ENCODE data around the gene CYFIP1. TPM values are rescaled to one million over a fixed set of nuclear protein-coding genes. Genes with fewer than 3 reads are reported as not detected.

The CYFIP1 gene
- total RNA-seq, 1 donor from 2014 or later: 104 TPM

DNA sequence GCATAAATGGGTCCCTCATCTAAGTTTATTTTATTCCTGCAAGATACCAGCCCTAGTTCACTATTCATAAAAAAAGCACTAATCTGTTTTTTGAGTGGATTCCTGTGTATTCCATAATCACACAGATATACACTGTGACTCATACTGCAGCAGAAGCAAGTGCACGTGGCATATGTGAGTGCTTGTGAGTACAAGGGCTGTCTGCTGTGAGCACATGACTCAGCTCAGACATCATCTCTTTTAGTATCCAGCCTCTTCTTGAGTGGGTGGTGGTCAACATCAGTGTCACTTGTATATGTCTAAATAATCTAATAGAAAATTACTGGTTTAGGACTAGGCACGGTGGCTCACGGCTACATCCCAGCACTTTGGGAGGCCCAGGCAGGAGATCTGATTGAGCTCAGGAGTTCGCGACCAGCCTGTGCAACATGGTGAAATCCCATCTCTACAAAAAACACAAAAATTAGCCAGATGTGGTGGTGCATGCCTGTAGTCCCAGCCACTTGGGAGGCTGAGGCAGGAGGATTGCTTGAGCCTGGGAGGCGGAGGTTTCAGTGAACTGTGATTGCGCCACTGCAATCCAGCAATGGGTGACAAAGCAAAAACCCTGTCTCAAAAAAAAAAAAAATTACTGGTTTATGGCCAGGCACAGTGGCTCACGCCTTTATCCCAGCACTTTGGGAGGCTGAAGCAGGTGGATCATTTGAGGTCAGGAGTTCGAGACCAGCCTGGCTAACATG is 91.9 kb downstream of the CYFIP1 start:
- TF ChIP-seq, protein P1, sequence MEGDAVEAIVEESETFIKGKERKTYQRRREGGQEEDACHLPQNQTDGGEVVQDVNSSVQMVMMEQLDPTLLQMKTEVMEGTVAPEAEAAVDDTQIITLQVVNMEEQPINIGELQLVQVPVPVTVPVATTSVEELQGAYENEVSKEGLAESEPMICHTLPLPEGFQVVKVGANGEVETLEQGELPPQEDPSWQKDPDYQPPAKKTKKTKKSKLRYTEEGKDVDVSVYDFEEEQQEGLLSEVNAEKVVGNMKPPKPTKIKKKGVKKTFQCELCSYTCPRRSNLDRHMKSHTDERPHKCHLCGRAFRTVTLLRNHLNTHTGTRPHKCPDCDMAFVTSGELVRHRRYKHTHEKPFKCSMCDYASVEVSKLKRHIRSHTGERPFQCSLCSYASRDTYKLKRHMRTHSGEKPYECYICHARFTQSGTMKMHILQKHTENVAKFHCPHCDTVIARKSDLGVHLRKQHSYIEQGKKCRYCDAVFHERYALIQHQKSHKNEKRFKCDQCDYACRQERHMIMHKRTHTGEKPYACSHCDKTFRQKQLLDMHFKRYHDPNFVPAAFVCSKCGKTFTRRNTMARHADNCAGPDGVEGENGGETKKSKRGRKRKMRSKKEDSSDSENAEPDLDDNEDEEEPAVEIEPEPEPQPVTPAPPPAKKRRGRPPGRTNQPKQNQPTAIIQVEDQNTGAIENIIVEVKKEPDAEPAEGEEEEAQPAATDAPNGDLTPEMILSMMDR (conservative IDR thresholded peaks at IDR 0.05; ENCODE audit: low read depth, low read length): no peak
- no peak overlapping the region for H3K4me3 ChIP-seq (ENCODE audit: low read depth, low read length)
- DNase-seq (ENCODE audit: low read depth): peak; percentile 65

DNA sequence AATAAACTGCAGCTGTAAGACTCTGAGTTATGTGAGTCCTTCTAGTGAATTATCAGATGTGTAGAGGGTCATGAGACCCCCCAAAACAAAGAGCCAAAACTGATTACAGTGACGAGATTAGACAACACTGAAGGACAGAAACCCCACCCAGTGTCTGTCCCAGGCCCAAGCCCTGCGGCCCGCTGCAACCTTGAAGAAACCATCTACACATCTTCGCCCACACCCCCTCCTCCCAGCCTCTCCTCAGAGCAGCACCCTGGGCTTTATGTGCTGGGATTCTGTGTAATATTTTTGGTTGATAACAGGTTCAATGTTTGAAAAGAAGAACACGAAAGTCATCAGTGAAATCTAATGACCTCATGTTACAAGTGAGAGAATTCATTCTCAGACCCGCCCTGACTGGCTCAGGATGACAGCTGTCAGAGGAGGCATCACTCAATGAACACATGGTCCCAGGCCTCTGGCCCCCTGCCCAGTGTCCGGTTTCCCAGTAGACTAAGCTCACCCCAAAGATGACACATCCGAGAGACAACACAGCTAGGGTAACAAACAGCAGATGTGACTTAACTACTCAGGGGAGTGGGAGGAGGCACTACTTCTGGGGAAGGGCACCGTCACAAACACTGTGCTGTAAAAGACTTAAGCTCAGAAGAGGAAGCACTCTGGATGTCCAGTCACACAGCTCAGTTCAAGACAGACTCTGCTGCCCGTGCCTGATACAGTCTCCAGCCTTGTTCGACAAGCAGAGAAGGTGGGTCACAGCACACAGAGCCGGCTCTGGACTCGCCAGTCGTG is 92.8 kb downstream of the CYFIP1 start:
- H3K4me3 ChIP-seq (ENCODE audit: low read depth, low read length): no peak overlapping the region
- TF ChIP-seq, protein P1 (conservative IDR thresholded peaks at IDR 0.05; ENCODE audit: low read depth, low read length): no peak
- no peak for DNase-seq (ENCODE audit: low read depth)

- H3K4me3 ChIP-seq (ENCODE audit: low read depth, low read length): no peak overlapping the region
- no peak for DNase-seq (ENCODE audit: low read depth)
- TF ChIP-seq, protein P1 (conservative IDR thresholded peaks at IDR 0.05; ENCODE audit: low read depth, low read length): no peak
Observed at GRCh38 chr15:22885120-22885519, 95.0 kb downstream of the CYFIP1 start.

GRCh38 chr15:22884344-22884743 is 95.8 kb downstream of the CYFIP1 start:
- no peak overlapping the region for H3K4me3 ChIP-seq (ENCODE audit: low read depth, low read length)
- no peak for DNase-seq (ENCODE audit: low read depth)
- TF ChIP-seq, protein P1 (conservative IDR thresholded peaks at IDR 0.05; ENCODE audit: low read depth, low read length): peak; percentile 32

GRCh38 chr15:22883196-22883595 is 97.0 kb downstream of the CYFIP1 start:
- no peak overlapping the region for H3K4me3 ChIP-seq (ENCODE audit: low read depth, low read length)
- DNase-seq (ENCODE audit: low read depth): no peak
- TF ChIP-seq, protein P1 (conservative IDR thresholded peaks at IDR 0.05; ENCODE audit: low read depth, low read length): no peak

DNA sequence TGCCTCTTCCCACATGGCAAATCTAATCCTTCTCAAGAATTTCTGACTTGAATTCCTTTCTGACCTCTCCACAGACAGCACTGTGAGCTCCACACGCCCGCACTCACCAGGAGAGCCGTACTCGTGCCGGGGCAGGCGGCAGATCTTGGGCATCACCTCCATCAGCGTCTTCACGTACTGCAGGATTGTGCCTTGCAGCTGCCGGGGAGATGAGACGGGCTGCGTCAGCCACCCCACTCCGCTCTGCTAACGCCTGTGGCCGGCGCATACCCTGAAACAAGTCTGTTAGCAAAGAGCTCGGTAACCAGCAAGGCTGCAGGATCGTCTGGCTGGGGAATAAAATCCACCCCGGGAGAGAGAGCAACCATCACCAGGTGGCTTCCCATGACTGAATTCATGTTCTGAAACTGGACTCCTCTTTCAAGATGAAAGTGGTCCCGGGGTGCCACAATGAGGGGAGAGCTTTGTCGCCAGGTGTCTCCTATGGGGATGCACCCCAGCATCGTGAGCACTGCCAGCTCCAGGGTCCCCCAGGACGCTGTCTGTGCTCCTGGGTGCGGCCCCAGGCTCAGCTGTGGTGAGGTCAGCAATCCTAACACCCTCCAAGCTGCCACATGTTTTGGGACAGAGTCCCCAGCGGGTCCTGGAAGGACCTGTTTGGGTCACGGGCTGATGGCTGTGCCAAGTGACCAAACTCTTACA is 98.3 kb downstream of the CYFIP1 start:
- H3K4me3 ChIP-seq (ENCODE audit: low read depth, low read length): no peak overlapping the region
- DNase-seq (ENCODE audit: low read depth): no peak
- TF ChIP-seq, protein P1 (conservative IDR thresholded peaks at IDR 0.05; ENCODE audit: low read depth, low read length): no peak

Measured in epithelial cell of proximal tubule (primary cell).